Caco-2 (cell line): ENCODE results near the gene GGN. TPM values are rescaled to one million over a fixed set of nuclear protein-coding genes. Genes with fewer than 3 reads are reported as not detected.
A peak's percentile ranks its signal among the peaks of the same experiment; 100 is the strongest.

ENCODE experiments used
- BruUV-seq: library from RNA; stranded (reverse); fragments of 400-500 nt; replicated peaks from 2 replicates; lab custom pipeline; 2021; lab: Mats Ljungman, UMichigan
- CTCF ChIA-PET: fragments of 300-600 bp; sonication (Branson Sonifier 250); formaldehyde crosslinking; loops from one replicate; lab custom pipeline; 2022; ENCODE audit warnings: antibody characterized with exemption; lab: Charles Lee
- POLR2A ChIA-PET: fragments of 300-600 bp; sonication (Branson Sonifier 250); formaldehyde crosslinking; loops from one replicate; lab custom pipeline; 2022; ENCODE audit warnings: antibody characterized with exemption; lab: Charles Lee
- DNase-seq, 2 experiments: peaks; one replicate each; pipeline versions ENCODE4 v3.0.0 to v3.0.0-alpha.2; 2020 to 2022
- H3K27me3 ChIP-seq: replicated peaks from 2 replicates; pipeline ENCODE4 v1.6.0; 2011; ENCODE audit warnings: low read length; ENCODE audit not compliant: control insufficient read depth, insufficient read depth
- H3K36me3 ChIP-seq: 2 replicates; pipeline ENCODE4 v1.5.1; 2011; ENCODE audit warnings: low read length; ENCODE audit not compliant: control insufficient read depth, insufficient read depth
- H3K4me1 ChIP-seq: fragments of 250-450 bp; sonication (Bioruptor Pico); 2 replicates; pipeline ENCODE4 v1.5.1; 2020; ENCODE audit warnings: mild to moderate bottlenecking
- H3K4me3 ChIP-seq: 2 replicates; pipeline ENCODE4 v1.5.1; 2011; ENCODE audit warnings: low read depth, mild to moderate bottlenecking, control low read depth, low read length
- H3K9me3 ChIP-seq: fragments of 250-450 bp; sonication (Bioruptor Pico); 2 replicates; pipeline ENCODE4 v1.5.1; 2020; ENCODE audit warnings: mild to moderate bottlenecking, moderate library complexity
- H3K27ac Mint-ChIP-seq: one replicate; pipeline ENCODE4 v1.8.0; 2022; ENCODE audit warnings: mixed read lengths; ENCODE audit not compliant: unreplicated experiment
- H3K27me3 Mint-ChIP-seq: one replicate; pipeline ENCODE4 v1.8.0; 2022; ENCODE audit warnings: mixed read lengths; ENCODE audit not compliant: insufficient read depth, unreplicated experiment
- H3K36me3 Mint-ChIP-seq: one replicate; pipeline ENCODE4 v1.8.0; 2022; ENCODE audit warnings: mild to moderate bottlenecking, mixed read lengths; ENCODE audit not compliant: insufficient read depth, unreplicated experiment
- H3K4me1 Mint-ChIP-seq: one replicate; pipeline ENCODE4 v1.8.0; 2022; ENCODE audit warnings: low read depth, mixed read lengths; ENCODE audit not compliant: unreplicated experiment
- H3K4me3 Mint-ChIP-seq: one replicate; pipeline ENCODE4 v1.8.0; 2022; ENCODE audit warnings: mild to moderate bottlenecking, moderate library complexity, mixed read lengths; ENCODE audit not compliant: unreplicated experiment
- H3K9me3 Mint-ChIP-seq: one replicate; pipeline ENCODE4 v1.8.0; 2022; ENCODE audit warnings: mixed read lengths; ENCODE audit not compliant: unreplicated experiment
- intact Hi-C: fragments of 100-400 bp; cut with micrococcal nuclease; formaldehyde crosslinking; loops from one replicate; pipeline ENCODE4 v1.10.0; 2022; ENCODE audit not compliant: unreplicated experiment
- total RNA-seq: library from RNA; stranded (reverse); gene quantifications from 2 replicates; pipeline ENCODE4 v1.2.3, GENCODE V29; 2022
- TF ChIP-seq, protein P1 (sequence below), 2 experiments: fragments of 200-600 bp in 1 of 2; IDR thresholded peaks; 1 replicate in 1 of 2; 2 replicates in 1 of 2; pipeline versions ENCODE4 v1.5.1 to v1.8.0; 2011 to 2022; ENCODE audit warnings: antibody characterized with exemption in 1 of 2, control low read depth in 1 of 2, inconsistent platforms in 1 of 2, low read depth in 1 of 2, low read length in 1 of 2, mild to moderate bottlenecking in 1 of 2, moderate library complexity in 1 of 2; ENCODE audit not compliant: insufficient read depth in 1 of 2, severe bottlenecking in 1 of 2, unreplicated experiment in 1 of 2

GGN gene
- total RNA-seq, 1 experiment from 2014 or later: 0.79 TPM

- H3K27me3 Mint-ChIP-seq: peaks cover 18% of the 10 kb centered on the region
- intact Hi-C loops: no loop called here
Observed at GRCh38 chr19:38358071-38358470, 29.8 kb downstream of the GGN start.

GRCh38 chr19:38355728-38356725, 31.8 kb downstream of the GGN start:
- no peaks in the 10 kb centered on the region for H3K9me3 Mint-ChIP-seq
- peaks cover 24% of the 10 kb centered on the region for H3K4me1 Mint-ChIP-seq
- H3K4me1 ChIP-seq: peaks cover 6% of the 10 kb centered on the region; the same call in 1 of the 2 replicates
- no peaks in the 10 kb centered on the region for H3K9me3 ChIP-seq
- intact Hi-C loops: no loop called here
- H3K27ac Mint-ChIP-seq: no peak overlapping the region
- H3K27me3 Mint-ChIP-seq: peaks cover 18% of the 10 kb centered on the region
- TF ChIP-seq, protein P1, sequence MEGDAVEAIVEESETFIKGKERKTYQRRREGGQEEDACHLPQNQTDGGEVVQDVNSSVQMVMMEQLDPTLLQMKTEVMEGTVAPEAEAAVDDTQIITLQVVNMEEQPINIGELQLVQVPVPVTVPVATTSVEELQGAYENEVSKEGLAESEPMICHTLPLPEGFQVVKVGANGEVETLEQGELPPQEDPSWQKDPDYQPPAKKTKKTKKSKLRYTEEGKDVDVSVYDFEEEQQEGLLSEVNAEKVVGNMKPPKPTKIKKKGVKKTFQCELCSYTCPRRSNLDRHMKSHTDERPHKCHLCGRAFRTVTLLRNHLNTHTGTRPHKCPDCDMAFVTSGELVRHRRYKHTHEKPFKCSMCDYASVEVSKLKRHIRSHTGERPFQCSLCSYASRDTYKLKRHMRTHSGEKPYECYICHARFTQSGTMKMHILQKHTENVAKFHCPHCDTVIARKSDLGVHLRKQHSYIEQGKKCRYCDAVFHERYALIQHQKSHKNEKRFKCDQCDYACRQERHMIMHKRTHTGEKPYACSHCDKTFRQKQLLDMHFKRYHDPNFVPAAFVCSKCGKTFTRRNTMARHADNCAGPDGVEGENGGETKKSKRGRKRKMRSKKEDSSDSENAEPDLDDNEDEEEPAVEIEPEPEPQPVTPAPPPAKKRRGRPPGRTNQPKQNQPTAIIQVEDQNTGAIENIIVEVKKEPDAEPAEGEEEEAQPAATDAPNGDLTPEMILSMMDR (IDR thresholded peaks at IDR 0.05; ENCODE audit: insufficient read depth in 1 of 2, low read depth in 1 of 2, low read length in 1 of 2, severe bottlenecking in 1 of 2, unreplicated experiment in 1 of 2): no peak
- BruUV-seq: no TSS peak
- ChIA-PET POLR2A (no interaction called here), CTCF (no interaction called here)
- peak overlapping the region; percentile 30 for H3K4me3 Mint-ChIP-seq
- peaks cover 16% of the 10 kb centered on the region for H3K36me3 Mint-ChIP-seq
- peaks cover 7% of the 10 kb centered on the region for H3K27me3 ChIP-seq
- peak in 1 of 2 experiments; percentile 34 for DNase-seq
- no peak overlapping the region for H3K4me3 ChIP-seq
- no peaks in the 10 kb centered on the region for H3K36me3 ChIP-seq

More at GRCh38 chr19:38358071-38358470, 29.8 kb downstream of the GGN start:
- Mint-ChIP-seq H3K4me1 (peaks cover 28% of the 10 kb centered on the region), H3K27ac (no peak overlapping the region), H3K36me3 (peaks cover 22% of the 10 kb centered on the region), H3K9me3 (no peaks in the 10 kb centered on the region), H3K4me3 (no peak overlapping the region)
- H3K27me3 ChIP-seq: peaks cover 7% of the 10 kb centered on the region
- ChIA-PET POLR2A (interaction anchor here (0.6 to 0.9 kb wide), 2 partner anchors 16 to 19 kb away, joined by 5 read pairs; partner anchors contain the start of gene PSMD8), CTCF (interaction anchor here (1.0 kb wide), 1 partner anchor 16 kb away, joined by 4 read pairs; the partner anchor contains the start of gene PSMD8)
- no peaks in the 10 kb centered on the region for H3K9me3 ChIP-seq
- BruUV-seq: no TSS peak
- TF ChIP-seq, protein P1 (IDR thresholded peaks at IDR 0.05; ENCODE audit: insufficient read depth in 1 of 2, low read depth in 1 of 2, low read length in 1 of 2, severe bottlenecking in 1 of 2, unreplicated experiment in 1 of 2): no peak
- no peak for DNase-seq
- peaks cover 12% of the 10 kb centered on the region for H3K4me1 ChIP-seq
- H3K4me3 ChIP-seq: no peak overlapping the region
- H3K36me3 ChIP-seq: no peaks in the 10 kb centered on the region

DNA sequence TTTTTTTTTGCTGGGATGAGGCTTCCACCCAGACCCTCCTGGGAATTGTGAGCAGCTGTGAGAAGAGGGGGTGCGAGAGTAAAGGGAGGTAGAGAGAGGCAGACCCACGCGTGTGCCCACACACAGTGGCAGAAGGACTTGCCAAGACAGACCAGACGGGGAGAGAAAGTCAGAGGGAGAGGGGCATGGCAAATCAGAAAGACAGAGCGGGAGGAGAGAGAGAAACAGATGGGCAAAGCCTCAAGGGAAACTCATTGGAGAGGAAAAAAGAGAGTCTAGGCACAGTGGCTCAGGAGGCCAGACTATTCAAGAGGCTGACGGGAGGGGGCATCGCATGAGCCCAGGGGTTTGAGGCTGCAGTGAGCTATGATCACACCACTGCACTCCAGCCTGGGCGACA, 35.2 kb downstream of the GGN start:
- Histone ChIP-seq H3K27me3 (no peaks in the 10 kb centered on the region), H3K4me1 (peaks cover 5% of the 10 kb centered on the region; the same call in 1 of the 2 replicates), H3K9me3 (no peaks in the 10 kb centered on the region), H3K36me3 (no peaks in the 10 kb centered on the region), H3K4me3 (no peak overlapping the region)
- ChIA-PET CTCF (interaction anchor here (1.2 kb wide), 1 partner anchor 8 kb away, joined by 4 read pairs; no protein-coding TSS in a partner anchor), POLR2A (interaction anchor here (0.6 kb wide), 1 partner anchor 122 kb away, joined by 7 read pairs; no protein-coding TSS in a partner anchor)
- Mint-ChIP-seq H3K27me3 (peaks cover 6% of the 10 kb centered on the region), H3K4me1 (peaks cover 9% of the 10 kb centered on the region), H3K4me3 (peak overlapping the region; percentile 5), H3K9me3 (no peaks in the 10 kb centered on the region), H3K36me3 (peaks cover 16% of the 10 kb centered on the region), H3K27ac (no peak overlapping the region)
- intact Hi-C loops: no loop called here
- TF ChIP-seq, protein P1 (IDR thresholded peaks at IDR 0.05; ENCODE audit: insufficient read depth in 1 of 2, low read depth in 1 of 2, low read length in 1 of 2, severe bottlenecking in 1 of 2, unreplicated experiment in 1 of 2): no peak
- BruUV-seq: no TSS peak
- no peak for DNase-seq
